GM18519 (cell line): ENCODE data around the gene FAM47E.
"Not testable (repeated sequence)": the region's sequence is repeated elsewhere in the genome, so short reads cannot be mapped to it uniquely, and the experiment has no call there.

Source experiments
- ATAC-seq: cut with Tn5 transposase; IDR thresholded peaks from one replicate; pipeline ENCODE4 v1.9.1; 2021; ENCODE audit warnings: mild to moderate bottlenecking, moderate library complexity; ENCODE audit not compliant: unreplicated experiment, low FRiP score

Gene FAM47E

GRCh38 chr4:76265631-76266218, 14.2 kb downstream of the FAM47E start:
- no peak for ATAC-seq

GRCh38 chr4:76266627-76267026, 15.1 kb downstream of the FAM47E start:
- no peak for ATAC-seq

- no peak for ATAC-seq
These were observed 16.3 kb downstream of the FAM47E start for GRCh38 chr4:76267811-76268210.

- ATAC-seq = no peak
These were observed 19.0 kb downstream of the FAM47E start for GRCh38 chr4:76270244-76271175.

GRCh38 chr4:76271248-76271647, 19.7 kb downstream of the FAM47E start:
- ATAC-seq = no peak

- ATAC-seq = no peak
These were observed 20.6 kb downstream of the FAM47E start for GRCh38 chr4:76272073-76272472.

GRCh38 chr4:76272582-76272981, 21.1 kb downstream of the FAM47E start:
- ATAC-seq = no peak

GRCh38 chr4:76272999-76273398, 21.5 kb downstream of the FAM47E start:
- no peak for ATAC-seq

- ATAC-seq = no peak
These were observed 24.1 kb downstream of the FAM47E start for GRCh38 chr4:76275486-76276124.

GRCh38 chr4:76276813-76277212, 25.3 kb downstream of the FAM47E start:
- no peak for ATAC-seq

- no peak for ATAC-seq
These were observed 26.1 kb downstream of the FAM47E start for GRCh38 chr4:76277667-76278066.

GRCh38 chr4:76278583-76278982, 27.1 kb downstream of the FAM47E start:
- ATAC-seq = no peak

- ATAC-seq = no peak
These were observed 27.9 kb downstream of the FAM47E start for GRCh38 chr4:76279462-76279861.

- ATAC-seq = no peak
These were observed 29.2 kb downstream of the FAM47E start for GRCh38 chr4:76280488-76281441.

- ATAC-seq = not testable (repeated sequence)
These were observed 30.1 kb downstream of the FAM47E start for GRCh38 chr4:76281594-76281993.

GRCh38 chr4:76282941-76283689, 31.6 kb downstream of the FAM47E start:
- no peak for ATAC-seq

GRCh38 chr4:76283900-76284299, 32.4 kb downstream of the FAM47E start:
- no peak for ATAC-seq

- not testable (repeated sequence) for ATAC-seq
These were observed 36.3 kb downstream of the FAM47E start for GRCh38 chr4:76287811-76288210.

- ATAC-seq = no peak
These were observed 41.2 kb downstream of the FAM47E start for GRCh38 chr4:76292730-76293129.

GRCh38 chr4:76293772-76294171, 42.3 kb downstream of the FAM47E start:
- ATAC-seq = no peak
